Erythroblast (primary cell): ENCODE measurements around the gene RHOG.

Experiments
- GATA1 ChIP-seq: IDR thresholded peaks from 2 replicates; pipeline ENCODE4 v1.6.1; 2011; ENCODE audit warnings: low read depth, mild to moderate bottlenecking, control low read depth, low read length, moderate library complexity
- POLR2A ChIP-seq: IDR thresholded peaks from 2 replicates; pipeline ENCODE4 v1.6.1; 2011; ENCODE audit warnings: mild to moderate bottlenecking, low read length

- TF ChIP-seq POLR2A: no peak
- no peak for TF ChIP-seq GATA1
These were observed 4.9 kb upstream of the RHOG start for GRCh38 chr11:3845670-3846069.
